Parathyroid adenoma (tissue), 2 donors: ENCODE data around the gene PREX1.

ENCODE experiments used
- H2AFZ ChIP-seq: fragments of 300-600 bp; sonication (generic); one replicate; pipeline ENCODE4 v1.7.0; 2017; ENCODE audit warnings: antibody characterized with exemption, mild to moderate bottlenecking
- H3K27ac ChIP-seq: fragments of 300-600 bp; sonication (generic); one replicate; pipeline ENCODE4 v1.7.0; 2017
- H3K27me3 ChIP-seq: fragments of 300-600 bp; sonication (generic); one replicate; pipeline ENCODE4 v1.7.0; 2017; ENCODE audit warnings: low read length; ENCODE audit not compliant: control insufficient read depth, insufficient read depth
- H3K36me3 ChIP-seq: fragments of 300-600 bp; sonication (generic); one replicate; pipeline ENCODE4 v1.7.0; 2017; ENCODE audit warnings: low read length; ENCODE audit not compliant: control insufficient read depth, insufficient read depth
- H3K4me1 ChIP-seq: fragments of 300-600 bp; sonication (generic); one replicate; pipeline ENCODE4 v1.7.0; 2017; ENCODE audit warnings: control low read depth
- H3K4me2 ChIP-seq: fragments of 300-600 bp; sonication (generic); one replicate; pipeline ENCODE4 v1.7.0; 2017; ENCODE audit warnings: low read length
- H3K4me3 ChIP-seq: fragments of 300-600 bp; sonication (generic); one replicate; pipeline ENCODE4 v1.7.0; 2017; ENCODE audit warnings: low read depth, low read length
- H3K79me2 ChIP-seq: fragments of 300-600 bp; sonication (generic); one replicate; pipeline ENCODE4 v1.7.0; 2017; ENCODE audit warnings: control low read depth
- H3K9ac ChIP-seq: fragments of 300-600 bp; sonication (generic); one replicate; pipeline ENCODE4 v1.7.0; 2017; ENCODE audit warnings: mild to moderate bottlenecking
- H3K9me3 ChIP-seq: fragments of 300-600 bp; sonication (generic); one replicate; pipeline ENCODE4 v1.7.0; 2017; ENCODE audit warnings: low read length; ENCODE audit not compliant: control insufficient read depth
- CTCF ChIP-seq: fragments of 300-600 bp; sonication (generic); IDR thresholded peaks from one replicate; pipeline ENCODE4 v1.7.0; 2017; ENCODE audit warnings: antibody characterized with exemption, mild to moderate bottlenecking
- donor health status: primary hyperparathyroidism.

Gene PREX1

DNA sequence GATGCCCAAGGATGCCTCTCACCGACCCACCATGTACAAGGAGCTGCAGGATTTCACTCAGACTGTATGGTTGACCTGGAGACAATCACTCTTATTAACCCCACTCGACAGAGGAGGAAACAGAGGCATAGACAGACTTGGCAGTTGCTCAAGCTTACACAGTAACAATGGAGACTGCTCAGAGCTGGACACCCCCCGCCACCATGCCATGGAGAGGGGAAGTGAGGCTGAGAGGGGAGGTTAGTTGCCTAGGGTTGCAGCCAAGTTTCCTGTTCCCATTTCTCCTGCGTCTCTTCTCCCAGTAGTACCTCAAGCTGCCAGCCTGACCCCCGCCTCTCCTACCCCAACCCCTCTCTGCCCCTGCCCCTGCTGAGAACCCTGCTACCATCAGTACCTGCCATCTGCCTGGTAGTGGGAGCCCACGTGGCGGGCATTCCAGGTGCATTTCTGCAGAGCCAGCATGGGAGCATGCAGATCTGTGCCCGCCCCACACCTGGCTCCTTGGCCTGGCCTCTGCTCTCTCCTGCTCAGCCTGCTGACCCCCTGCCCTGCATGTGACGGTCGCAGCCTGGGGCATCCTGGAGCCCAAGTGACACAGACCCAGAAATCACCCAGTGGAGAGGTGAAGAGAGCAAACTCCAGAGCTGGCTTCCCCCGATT lies 157.7 kb downstream of the PREX1 start:
- no peak overlapping the region for H3K4me3 ChIP-seq
- no peak overlapping the region for H2AFZ ChIP-seq
- no peaks in the 10 kb centered on the region for H3K27me3 ChIP-seq
- H3K4me1 ChIP-seq, result no peaks in the 10 kb centered on the region
- H3K9ac ChIP-seq, result no peak overlapping the region
- H3K79me2 ChIP-seq, result no peaks in the 10 kb centered on the region
- no peaks in the 10 kb centered on the region for H3K9me3 ChIP-seq
- H3K4me2 ChIP-seq, result no peak overlapping the region
- H3K36me3 ChIP-seq, result no peaks in the 10 kb centered on the region
- TF ChIP-seq CTCF, result no peak
- H3K27ac ChIP-seq, result no peak overlapping the region

DNA sequence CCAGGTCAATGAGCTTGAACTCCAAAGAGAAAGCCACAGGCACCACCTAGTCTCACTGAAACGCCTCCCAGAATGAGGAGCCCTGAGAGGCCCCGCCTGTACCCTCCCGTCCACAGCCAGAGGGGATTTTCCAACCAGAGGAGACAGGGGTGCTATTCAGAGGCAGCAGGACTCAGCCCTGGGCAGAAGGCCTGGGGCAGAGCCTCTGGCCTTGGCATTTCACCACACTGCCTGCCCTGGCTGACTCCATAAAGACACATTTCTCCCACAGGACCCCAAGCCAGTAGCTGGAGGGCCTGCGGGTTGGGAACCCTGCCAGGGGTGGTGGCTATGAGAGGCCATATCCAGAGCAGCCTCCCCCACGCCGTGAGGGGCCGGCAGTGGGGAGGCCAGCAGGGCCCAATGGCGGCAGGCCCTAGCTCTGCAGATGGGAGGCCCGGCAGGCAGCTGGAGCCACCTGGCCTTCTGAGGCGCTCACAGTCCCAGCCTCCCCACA lies 159.3 kb downstream of the PREX1 start:
- H3K9me3 ChIP-seq, result no peaks in the 10 kb centered on the region
- no peak overlapping the region for H3K27ac ChIP-seq
- no peaks in the 10 kb centered on the region for H3K36me3 ChIP-seq
- H3K79me2 ChIP-seq, result no peaks in the 10 kb centered on the region
- no peak overlapping the region for H3K4me2 ChIP-seq
- no peaks in the 10 kb centered on the region for H3K27me3 ChIP-seq
- H3K4me1 ChIP-seq, result no peaks in the 10 kb centered on the region
- TF ChIP-seq CTCF, result no peak
- H3K4me3 ChIP-seq, result no peak overlapping the region
- no peak overlapping the region for H2AFZ ChIP-seq
- no peak overlapping the region for H3K9ac ChIP-seq

DNA sequence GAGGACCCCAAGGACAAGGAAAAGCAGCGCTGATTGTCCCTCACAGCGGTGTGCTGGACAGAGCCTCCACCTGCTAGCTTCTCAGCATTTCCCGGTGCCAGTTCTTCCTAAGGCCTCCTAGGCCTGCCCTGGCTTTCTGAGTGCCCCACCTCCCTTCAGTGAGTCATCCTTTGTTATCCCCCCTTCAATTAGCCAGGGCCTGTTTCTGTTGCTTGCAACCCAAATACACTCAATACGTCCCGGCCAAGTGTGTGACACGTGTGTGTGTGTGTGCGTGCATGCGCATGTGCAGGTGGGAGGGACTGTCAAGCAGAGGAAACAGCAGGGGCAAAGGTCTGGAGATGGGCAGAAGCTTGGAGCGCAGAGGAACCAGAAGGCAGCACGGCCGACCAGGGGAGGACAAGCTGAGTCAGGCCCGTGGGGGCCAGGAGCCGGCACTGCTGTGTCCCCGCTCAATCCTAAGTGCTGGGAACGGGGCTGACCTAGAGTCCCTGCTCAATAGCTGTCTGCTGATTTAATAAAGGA lies 159.8 kb downstream of the PREX1 start:
- no peak for TF ChIP-seq CTCF
- Histone ChIP-seq H2AFZ (no peak overlapping the region), H3K9ac (no peak overlapping the region), H3K9me3 (no peaks in the 10 kb centered on the region), H3K4me2 (no peak overlapping the region), H3K27ac (no peak overlapping the region), H3K79me2 (no peaks in the 10 kb centered on the region), H3K4me3 (no peak overlapping the region), H3K4me1 (no peaks in the 10 kb centered on the region), H3K27me3 (no peaks in the 10 kb centered on the region), H3K36me3 (no peaks in the 10 kb centered on the region)

DNA sequence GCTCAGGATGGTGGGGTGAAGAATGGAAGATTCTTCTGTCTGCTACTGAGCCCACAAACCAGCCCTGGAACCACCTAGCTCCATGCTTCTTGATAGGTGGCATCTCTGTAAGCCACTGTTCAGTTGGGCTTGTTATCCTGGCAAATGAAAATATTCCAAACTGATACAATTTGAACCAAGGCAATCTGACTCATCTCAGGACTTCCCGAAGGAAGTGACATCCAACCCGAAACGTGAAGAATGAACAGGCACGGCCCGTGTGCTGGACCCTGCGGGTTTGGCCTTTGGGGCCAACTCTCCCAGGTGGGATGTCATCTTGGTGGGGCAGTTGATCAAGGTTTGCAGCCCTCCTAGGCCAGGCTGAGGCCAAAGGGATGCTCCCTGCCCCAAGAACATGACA lies 160.3 kb downstream of the PREX1 start:
- no peaks in the 10 kb centered on the region for H3K9me3 ChIP-seq
- H3K4me1 ChIP-seq, result no peaks in the 10 kb centered on the region
- H3K4me2 ChIP-seq, result no peak overlapping the region
- H3K27me3 ChIP-seq, result no peaks in the 10 kb centered on the region
- no peaks in the 10 kb centered on the region for H3K79me2 ChIP-seq
- no peak for TF ChIP-seq CTCF
- H3K4me3 ChIP-seq, result no peak overlapping the region
- H3K9ac ChIP-seq, result no peak overlapping the region
- H3K27ac ChIP-seq, result no peak overlapping the region
- H3K36me3 ChIP-seq, result no peaks in the 10 kb centered on the region
- no peak overlapping the region for H2AFZ ChIP-seq

DNA sequence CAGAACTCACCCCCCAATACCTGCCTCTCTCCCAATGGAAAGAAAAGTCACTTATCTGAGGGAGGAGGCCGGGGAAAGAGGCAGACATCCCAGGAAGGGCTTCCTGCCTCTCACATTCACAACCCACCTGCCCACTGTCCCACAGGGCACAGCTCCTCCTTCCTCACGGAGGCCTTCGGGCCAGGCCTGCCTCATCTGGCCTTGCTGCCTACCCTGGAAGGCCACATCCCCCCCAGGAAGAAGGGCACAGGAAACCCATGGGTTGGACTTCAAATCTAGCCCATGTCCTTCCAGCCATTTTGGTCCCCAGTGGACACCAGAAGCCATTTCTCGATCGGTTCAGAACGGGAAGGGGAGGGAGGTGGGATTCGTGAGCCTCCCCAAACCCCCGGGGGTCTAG lies 162.0 kb downstream of the PREX1 start:
- Histone ChIP-seq H3K27ac (no peak overlapping the region), H3K36me3 (no peaks in the 10 kb centered on the region), H2AFZ (no peak overlapping the region), H3K79me2 (no peaks in the 10 kb centered on the region), H3K9ac (no peak overlapping the region), H3K4me3 (no peak overlapping the region), H3K4me2 (no peak overlapping the region), H3K9me3 (no peaks in the 10 kb centered on the region), H3K4me1 (no peaks in the 10 kb centered on the region), H3K27me3 (no peaks in the 10 kb centered on the region)
- no peak for TF ChIP-seq CTCF
